PC-9 (cell line): ENCODE data around the gene ZBTB48.

ENCODE experiments used
- EZH2 ChIP-seq: fragments of 200-600 bp; sonication (generic); IDR thresholded peaks from 2 replicates; pipeline ENCODE4 v1.8.0; 2017; ENCODE audit warnings: antibody characterized with exemption, low read depth
- TF ChIP-seq, protein P1 (sequence below): fragments of 200-600 bp; sonication (generic); conservative IDR thresholded peaks from 2 replicates; pipeline ENCODE4 v1.6.1; 2017; ENCODE audit warnings: mixed run types, antibody characterized with exemption, mild to moderate bottlenecking, moderate library complexity

DNA sequence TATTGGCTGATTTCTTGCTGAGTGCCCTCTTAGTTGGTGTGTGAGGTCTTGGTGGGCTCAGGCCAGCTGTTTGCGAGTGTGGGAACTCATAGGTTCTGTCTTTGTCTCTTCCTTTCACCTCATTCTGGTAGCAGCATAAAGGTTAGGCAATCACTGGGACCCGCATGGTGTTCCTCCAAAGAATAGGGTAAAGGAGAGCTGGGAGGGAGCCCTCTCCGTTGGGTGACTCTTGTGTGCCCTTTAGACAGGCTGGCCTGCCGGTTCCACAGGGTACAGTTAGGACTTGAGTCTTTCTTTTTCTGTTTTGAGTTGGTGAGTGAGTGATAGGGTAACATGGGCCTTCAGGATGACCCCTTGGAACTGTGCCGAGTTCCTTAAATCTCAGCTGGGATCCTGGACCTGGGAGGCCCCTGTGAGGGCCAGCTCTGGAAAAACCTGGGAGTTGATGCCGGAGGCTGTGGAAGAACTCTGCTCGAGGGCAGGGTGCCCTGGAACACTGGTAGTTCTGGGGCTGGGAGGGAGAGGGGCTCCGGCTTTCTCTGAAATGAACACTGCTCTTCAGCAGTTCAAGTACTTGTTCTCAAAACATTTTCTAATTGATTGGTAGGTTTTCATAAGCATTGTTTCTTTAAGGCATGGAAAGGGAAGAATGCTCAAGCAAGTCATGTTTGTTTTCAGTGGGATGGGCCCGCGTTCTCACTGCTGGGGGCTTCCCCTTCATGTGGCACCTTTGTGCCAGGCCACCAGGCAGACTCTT, 42.8 kb downstream of the ZBTB48 start:
- TF ChIP-seq, protein P1, sequence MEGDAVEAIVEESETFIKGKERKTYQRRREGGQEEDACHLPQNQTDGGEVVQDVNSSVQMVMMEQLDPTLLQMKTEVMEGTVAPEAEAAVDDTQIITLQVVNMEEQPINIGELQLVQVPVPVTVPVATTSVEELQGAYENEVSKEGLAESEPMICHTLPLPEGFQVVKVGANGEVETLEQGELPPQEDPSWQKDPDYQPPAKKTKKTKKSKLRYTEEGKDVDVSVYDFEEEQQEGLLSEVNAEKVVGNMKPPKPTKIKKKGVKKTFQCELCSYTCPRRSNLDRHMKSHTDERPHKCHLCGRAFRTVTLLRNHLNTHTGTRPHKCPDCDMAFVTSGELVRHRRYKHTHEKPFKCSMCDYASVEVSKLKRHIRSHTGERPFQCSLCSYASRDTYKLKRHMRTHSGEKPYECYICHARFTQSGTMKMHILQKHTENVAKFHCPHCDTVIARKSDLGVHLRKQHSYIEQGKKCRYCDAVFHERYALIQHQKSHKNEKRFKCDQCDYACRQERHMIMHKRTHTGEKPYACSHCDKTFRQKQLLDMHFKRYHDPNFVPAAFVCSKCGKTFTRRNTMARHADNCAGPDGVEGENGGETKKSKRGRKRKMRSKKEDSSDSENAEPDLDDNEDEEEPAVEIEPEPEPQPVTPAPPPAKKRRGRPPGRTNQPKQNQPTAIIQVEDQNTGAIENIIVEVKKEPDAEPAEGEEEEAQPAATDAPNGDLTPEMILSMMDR: no peak
- TF ChIP-seq EZH2: no peak
